DND-41 (cell line): ENCODE data around the gene PKD2.
A peak's percentile ranks its signal among the peaks of the same experiment; 100 is the strongest.

ENCODE experiments used
- ATAC-seq: fragments of 200-7000 bp; cut with Tn5 transposase; 3 replicates; pipeline ENCODE4 v1.9.1; 2021; ENCODE audit warnings: low read depth; ENCODE audit not compliant: insufficient read depth
- DNase-seq: peaks from one replicate; pipeline ENCODE4 v3.0.0-alpha.2; 2020
- H2AFZ ChIP-seq: 2 replicates; pipeline ENCODE4 v1.6.0; 2012; ENCODE audit warnings: low read depth, low read length
- H3K27ac ChIP-seq: 2 replicates; pipeline ENCODE4 v1.5.1; 2012; ENCODE audit warnings: low read length, inconsistent platforms
- H3K27me3 ChIP-seq: fragments of 200-600 bp; sonication (generic); 2 replicates; pipeline ENCODE4 v1.6.0; 2012; ENCODE audit warnings: low read length, mild to moderate bottlenecking, inconsistent platforms; ENCODE audit not compliant: insufficient read depth, poor library complexity
- H3K36me3 ChIP-seq: 2 replicates; pipeline ENCODE4 v1.5.1; 2012; ENCODE audit warnings: low read length, inconsistent platforms; ENCODE audit not compliant: insufficient read depth
- H3K4me1 ChIP-seq: 2 replicates; pipeline ENCODE4 v1.5.1; 2012; ENCODE audit warnings: mild to moderate bottlenecking, low read length; ENCODE audit not compliant: insufficient read depth
- H3K4me2 ChIP-seq: 2 replicates; pipeline ENCODE4 v1.6.0; 2012; ENCODE audit warnings: mild to moderate bottlenecking, moderate library complexity, low read length, inconsistent platforms; ENCODE audit not compliant: insufficient read depth
- H3K4me3 ChIP-seq, 2 experiments: fragments of 200-600 bp in 1 of 2; shearing (Covaris generic) in 1 of 2; 2 replicates each; pipeline ENCODE4 v1.5.1; 2012 to 2016; ENCODE audit warnings: inconsistent platforms in 2 of 2, low read length in 2 of 2, mild to moderate bottlenecking in 2 of 2, low read depth in 1 of 2, moderate library complexity in 1 of 2
- H3K79me2 ChIP-seq: 2 replicates; pipeline ENCODE4 v1.6.0; 2012; ENCODE audit warnings: low read length, inconsistent platforms; ENCODE audit not compliant: insufficient read depth
- H3K9ac ChIP-seq: 2 replicates; pipeline ENCODE4 v1.6.0; 2012; ENCODE audit warnings: low read depth, mild to moderate bottlenecking, inconsistent platforms, low read length, moderate library complexity
- H3K9me3 ChIP-seq: 2 replicates; pipeline ENCODE4 v1.5.1; 2012; ENCODE audit warnings: low read length, moderate library complexity, mild to moderate bottlenecking, inconsistent platforms; ENCODE audit not compliant: insufficient read depth, severe bottlenecking
- H4K20me1 ChIP-seq: 2 replicates; pipeline ENCODE4 v1.6.0; 2012; ENCODE audit warnings: low read length; ENCODE audit not compliant: insufficient read depth
- EZH2 ChIP-seq: IDR thresholded peaks from 3 replicates; pipeline ENCODE4 v1.6.1; 2012; ENCODE audit warnings: borderline replicate concordance, low read depth, mild to moderate bottlenecking, moderate library complexity, low read length, inconsistent platforms; ENCODE audit not compliant: severe bottlenecking
- TF ChIP-seq, protein P1 (sequence below): IDR thresholded peaks from 2 replicates; pipeline ENCODE4 v1.5.1; 2012; ENCODE audit warnings: borderline replicate concordance, low read length, moderate library complexity, mild to moderate bottlenecking; ENCODE audit not compliant: poor library complexity, severe bottlenecking; ENCODE audit errors: extremely low read depth

The PKD2 gene

DNA sequence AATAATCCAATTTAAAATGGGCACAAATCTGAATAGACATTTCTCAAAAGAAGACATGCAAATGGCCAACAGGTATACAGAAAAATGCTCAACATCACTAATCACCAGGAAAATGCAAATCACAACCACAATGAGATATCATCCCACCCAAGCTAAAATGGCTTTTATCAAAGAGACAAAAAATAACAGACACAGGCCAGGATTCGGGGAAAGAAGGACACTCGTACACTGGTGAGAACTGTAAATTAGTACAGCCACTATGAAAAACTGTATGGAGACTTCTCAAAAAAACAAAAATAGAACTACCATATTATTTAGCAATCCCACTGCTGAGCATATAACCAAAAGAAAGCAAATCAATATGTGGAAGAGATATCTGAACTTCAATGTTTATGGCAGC, 23.4 kb upstream of the PKD2 start:
- TF ChIP-seq, protein P1, sequence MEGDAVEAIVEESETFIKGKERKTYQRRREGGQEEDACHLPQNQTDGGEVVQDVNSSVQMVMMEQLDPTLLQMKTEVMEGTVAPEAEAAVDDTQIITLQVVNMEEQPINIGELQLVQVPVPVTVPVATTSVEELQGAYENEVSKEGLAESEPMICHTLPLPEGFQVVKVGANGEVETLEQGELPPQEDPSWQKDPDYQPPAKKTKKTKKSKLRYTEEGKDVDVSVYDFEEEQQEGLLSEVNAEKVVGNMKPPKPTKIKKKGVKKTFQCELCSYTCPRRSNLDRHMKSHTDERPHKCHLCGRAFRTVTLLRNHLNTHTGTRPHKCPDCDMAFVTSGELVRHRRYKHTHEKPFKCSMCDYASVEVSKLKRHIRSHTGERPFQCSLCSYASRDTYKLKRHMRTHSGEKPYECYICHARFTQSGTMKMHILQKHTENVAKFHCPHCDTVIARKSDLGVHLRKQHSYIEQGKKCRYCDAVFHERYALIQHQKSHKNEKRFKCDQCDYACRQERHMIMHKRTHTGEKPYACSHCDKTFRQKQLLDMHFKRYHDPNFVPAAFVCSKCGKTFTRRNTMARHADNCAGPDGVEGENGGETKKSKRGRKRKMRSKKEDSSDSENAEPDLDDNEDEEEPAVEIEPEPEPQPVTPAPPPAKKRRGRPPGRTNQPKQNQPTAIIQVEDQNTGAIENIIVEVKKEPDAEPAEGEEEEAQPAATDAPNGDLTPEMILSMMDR: no peak
- no peak for TF ChIP-seq EZH2
- Histone ChIP-seq H2AFZ (no peak overlapping the region), H3K36me3 (no peaks in the 10 kb centered on the region), H3K4me1 (no peaks in the 10 kb centered on the region), H3K79me2 (no peaks in the 10 kb centered on the region), H3K9me3 (no peaks in the 10 kb centered on the region), H3K27me3 (peaks cover 22% of the 10 kb centered on the region), H3K9ac (no peak overlapping the region), H3K4me2 (no peak overlapping the region), H3K4me3 (no peak overlapping the region), H4K20me1 (no peaks in the 10 kb centered on the region), H3K27ac (no peak overlapping the region)
- ATAC-seq: no peak
- no peak for DNase-seq

DNA sequence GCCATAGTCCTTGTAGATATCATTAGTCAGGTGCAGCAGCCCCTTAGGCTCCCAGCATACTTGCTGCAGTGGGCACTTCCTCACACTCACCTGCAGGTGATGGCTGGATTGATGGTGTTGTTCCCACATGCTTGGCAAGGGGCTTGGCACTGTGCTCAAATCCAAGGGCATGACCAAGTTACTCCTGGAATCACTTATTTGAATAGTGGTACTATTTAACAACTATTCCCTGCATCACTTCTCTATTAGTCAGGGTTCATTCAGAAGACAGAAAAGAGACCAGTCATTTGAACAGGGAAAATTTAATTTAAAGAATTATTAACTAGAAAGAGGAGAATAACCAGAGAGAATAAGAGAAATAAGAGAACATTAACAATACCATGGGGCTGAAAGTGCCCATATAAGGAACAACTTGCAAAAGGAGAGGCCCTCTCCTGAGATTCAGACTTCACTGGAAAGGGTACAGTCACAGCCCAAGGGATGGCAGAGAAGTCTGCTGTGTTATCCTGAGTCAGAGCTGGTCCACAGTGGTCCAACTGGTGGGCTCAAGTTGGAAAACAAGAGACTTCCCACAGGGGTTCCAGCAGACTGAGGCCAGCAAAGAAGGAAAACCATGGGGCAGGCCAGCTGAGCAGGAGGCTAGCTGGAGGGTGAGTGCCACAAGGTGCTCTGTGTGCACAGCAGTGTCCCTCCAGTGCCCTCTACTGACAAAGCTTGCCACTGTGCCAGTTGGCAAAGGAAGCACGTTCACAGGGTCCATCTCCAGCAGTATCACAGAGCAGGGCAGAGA, 22.1 kb upstream of the PKD2 start:
- no peak overlapping the region for H2AFZ ChIP-seq

DNA sequence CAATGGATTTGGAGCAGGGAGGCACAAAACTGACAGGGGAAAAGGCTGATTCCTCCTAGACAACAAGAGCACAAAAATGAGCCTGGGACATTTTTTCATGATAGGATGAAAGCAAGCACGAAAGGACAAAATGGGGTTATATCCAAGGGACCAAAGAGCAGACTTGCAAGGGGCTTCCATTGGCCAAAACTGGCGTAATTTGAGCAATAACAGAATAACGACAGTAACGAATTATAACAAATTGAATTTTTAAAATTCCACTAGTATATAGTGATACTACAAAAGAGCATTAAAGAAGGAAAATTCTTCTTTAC, 21.6 kb upstream of the PKD2 start:
- ATAC-seq (no peak), DNase-seq (no peak)
- H3K4me1 ChIP-seq: no peaks in the 10 kb centered on the region
- no peak overlapping the region for H2AFZ ChIP-seq
- H3K36me3 ChIP-seq: no peaks in the 10 kb centered on the region
- peaks cover 28% of the 10 kb centered on the region for H3K27me3 ChIP-seq
- no peak for TF ChIP-seq EZH2
- TF ChIP-seq, protein P1: no peak
- H3K4me3 ChIP-seq: no peak overlapping the region
- H3K4me2 ChIP-seq: no peak overlapping the region
- no peak overlapping the region for H3K27ac ChIP-seq
- no peak overlapping the region for H3K9ac ChIP-seq
- H3K79me2 ChIP-seq: no peaks in the 10 kb centered on the region
- no peaks in the 10 kb centered on the region for H4K20me1 ChIP-seq
- no peaks in the 10 kb centered on the region for H3K9me3 ChIP-seq

More for the DNA sequence above, 22.1 kb upstream of the PKD2 start:
- Histone ChIP-seq H3K9ac (no peak overlapping the region), H3K4me3 (no peak overlapping the region), H3K27ac (no peak overlapping the region), H4K20me1 (no peaks in the 10 kb centered on the region), H3K27me3 (peaks cover 28% of the 10 kb centered on the region), H3K36me3 (no peaks in the 10 kb centered on the region), H3K79me2 (no peaks in the 10 kb centered on the region), H3K4me1 (no peaks in the 10 kb centered on the region), H3K9me3 (no peaks in the 10 kb centered on the region), H3K4me2 (no peak overlapping the region)
- peak; percentile 50 for DNase-seq
- ATAC-seq: peak; percentile 98
- TF ChIP-seq, protein P1: peak; percentile 84
- no peak for TF ChIP-seq EZH2

DNA sequence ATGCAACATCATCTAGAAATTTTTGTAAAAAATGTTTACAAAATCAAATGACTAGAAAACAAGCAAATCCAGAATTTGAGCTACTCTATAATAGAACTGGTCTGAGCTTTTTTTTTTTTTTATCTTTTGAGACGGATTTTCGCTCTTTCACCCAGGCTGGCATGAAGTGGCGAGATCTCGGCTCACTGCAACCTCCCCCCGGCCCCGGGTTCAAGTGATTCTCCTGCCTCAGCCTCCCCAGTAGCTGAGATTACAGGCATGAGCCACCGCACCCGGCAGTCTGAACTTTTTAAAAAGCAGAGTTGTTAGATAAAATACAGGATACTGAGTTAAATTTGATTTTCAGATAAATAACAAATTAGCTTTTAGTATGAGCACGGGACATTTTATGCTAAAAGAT, 20.9 kb upstream of the PKD2 start:
- Histone ChIP-seq H3K79me2 (no peaks in the 10 kb centered on the region), H3K9ac (no peak overlapping the region), H3K27ac (no peak overlapping the region), H3K27me3 (peaks cover 28% of the 10 kb centered on the region), H3K4me2 (no peak overlapping the region), H3K36me3 (no peaks in the 10 kb centered on the region), H2AFZ (no peak overlapping the region), H3K4me1 (no peaks in the 10 kb centered on the region), H3K4me3 (no peak overlapping the region), H3K9me3 (no peaks in the 10 kb centered on the region), H4K20me1 (no peaks in the 10 kb centered on the region)
- TF ChIP-seq, protein P1: no peak
- no peak for TF ChIP-seq EZH2
- ATAC-seq (no peak), DNase-seq (no peak)
